ENCODE measurements around the gene SNRNP35. TPM values are rescaled to one million over a fixed set of nuclear protein-coding genes. Genes with fewer than 3 reads are reported as not detected.
"Not testable (repeated sequence)": the region's sequence is repeated elsewhere in the genome, so short reads cannot be mapped to it uniquely, and the experiment has no call there.

SNRNP35 gene, protein sequence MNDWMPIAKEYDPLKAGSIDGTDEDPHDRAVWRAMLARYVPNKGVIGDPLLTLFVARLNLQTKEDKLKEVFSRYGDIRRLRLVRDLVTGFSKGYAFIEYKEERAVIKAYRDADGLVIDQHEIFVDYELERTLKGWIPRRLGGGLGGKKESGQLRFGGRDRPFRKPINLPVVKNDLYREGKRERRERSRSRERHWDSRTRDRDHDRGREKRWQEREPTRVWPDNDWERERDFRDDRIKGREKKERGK
- 47.5 TPM for polyA plus RNA-seq

- no peaks in the 10 kb centered on the region for H3K9me3 Mint-ChIP-seq
- H3K27me3 Mint-ChIP-seq, result no peaks in the 10 kb centered on the region
- H3K36me3 Mint-ChIP-seq, result no peaks in the 10 kb centered on the region
- H3K4me3 Mint-ChIP-seq, result peak within 1 kb of the TSS; percentile 97 to 100 (median 98)
- H3K27ac Mint-ChIP-seq, result peak within 1 kb of the TSS; percentile 99 to 100 (median 100)
- H3K4me1 Mint-ChIP-seq, result peaks cover 11 to 20% (median 20%) of the 10 kb centered on the region in 3 donors
These were observed at the start of gene SNRNP35 for GRCh38 chr12:123457980-123458779. SNRNP35 (plus strand) TSS chr12:123458139; CDS start chr12:123465541, 7,402 bp downstream.

DNA sequence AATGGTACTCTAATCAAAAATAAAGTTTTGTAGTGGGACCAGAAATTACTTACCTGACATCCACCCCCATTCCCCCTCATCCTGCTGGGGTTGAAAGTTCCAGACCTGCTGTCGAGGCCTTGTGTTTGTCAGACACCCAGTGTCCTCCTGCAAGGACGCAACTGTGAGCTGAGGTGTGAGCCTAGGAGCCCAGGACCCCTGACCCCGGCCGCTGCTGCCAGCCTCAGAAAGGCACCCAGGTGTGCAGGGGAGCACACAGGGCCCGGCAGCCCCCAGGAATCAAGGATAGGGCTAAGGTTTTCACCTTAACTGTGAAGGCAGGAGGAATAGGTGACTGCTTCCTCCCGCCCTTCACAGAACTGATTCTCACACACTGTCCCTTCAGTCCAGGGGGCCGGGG, 49.3 kb upstream of the SNRNP35 start:
- not testable (repeated sequence) for H3K4me1 Mint-ChIP-seq, H3K27ac Mint-ChIP-seq, H3K4me3 Mint-ChIP-seq, H3K27me3 Mint-ChIP-seq, H3K9me3 Mint-ChIP-seq, H3K36me3 Mint-ChIP-seq

DNA sequence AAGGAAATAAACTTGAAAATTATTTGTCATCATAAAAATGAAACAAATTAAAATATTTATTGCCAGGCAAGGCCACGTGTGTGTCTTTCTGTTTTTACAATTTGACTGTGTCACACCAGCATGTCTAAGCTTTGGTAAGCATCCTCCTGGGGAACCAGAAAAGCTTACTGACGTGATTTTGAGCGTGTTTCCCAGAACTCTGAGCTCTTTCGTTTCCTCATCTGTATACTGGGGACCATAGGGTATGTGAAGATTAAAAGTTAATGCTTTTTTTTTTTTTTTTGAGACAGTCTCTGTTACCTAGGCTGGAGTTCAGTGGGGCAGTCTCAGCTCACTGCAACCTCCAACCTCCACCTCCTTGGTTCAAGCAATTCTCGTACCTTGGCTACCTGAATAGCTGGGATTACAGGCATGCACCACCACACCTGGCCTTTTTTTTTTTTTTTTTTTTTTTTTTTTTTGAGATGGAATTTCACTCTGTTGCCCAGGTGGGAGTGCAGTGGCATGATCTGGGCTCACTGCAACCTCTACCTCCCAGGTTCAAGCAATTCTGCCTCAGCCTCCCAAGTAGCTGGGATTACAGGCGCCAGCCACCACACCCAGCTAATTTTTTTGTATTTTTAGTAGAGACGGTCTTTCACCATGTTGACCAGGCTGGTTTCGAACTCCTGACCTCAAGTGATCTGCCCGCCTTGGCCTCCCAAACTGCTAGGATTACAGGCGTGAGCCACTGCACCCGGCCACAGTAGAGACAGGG, 48.5 kb upstream of the SNRNP35 start:
- not testable (repeated sequence) for H3K4me1 Mint-ChIP-seq, H3K9me3 Mint-ChIP-seq, H3K36me3 Mint-ChIP-seq, H3K27me3 Mint-ChIP-seq
- peak overlapping the region in 1 of 4 donors; percentile 18 for H3K4me3 Mint-ChIP-seq
- peak overlapping the region; percentile 35 to 53 (median 45) for H3K27ac Mint-ChIP-seq

GRCh38 chr12:123410041-123410412, 47.9 kb upstream of the SNRNP35 start:
- H3K36me3 Mint-ChIP-seq, result no peaks in the 10 kb centered on the region
- H3K4me3 Mint-ChIP-seq, result no peak overlapping the region
- no peaks in the 10 kb centered on the region for H3K27me3 Mint-ChIP-seq
- no peaks in the 10 kb centered on the region for H3K9me3 Mint-ChIP-seq
- peaks cover 0 to 1% (median 0%) of the 10 kb centered on the region in 3 donors for H3K4me1 Mint-ChIP-seq
- H3K27ac Mint-ChIP-seq, result peak overlapping the region in 2 of 3 donors; percentile 35 to 53

DNA sequence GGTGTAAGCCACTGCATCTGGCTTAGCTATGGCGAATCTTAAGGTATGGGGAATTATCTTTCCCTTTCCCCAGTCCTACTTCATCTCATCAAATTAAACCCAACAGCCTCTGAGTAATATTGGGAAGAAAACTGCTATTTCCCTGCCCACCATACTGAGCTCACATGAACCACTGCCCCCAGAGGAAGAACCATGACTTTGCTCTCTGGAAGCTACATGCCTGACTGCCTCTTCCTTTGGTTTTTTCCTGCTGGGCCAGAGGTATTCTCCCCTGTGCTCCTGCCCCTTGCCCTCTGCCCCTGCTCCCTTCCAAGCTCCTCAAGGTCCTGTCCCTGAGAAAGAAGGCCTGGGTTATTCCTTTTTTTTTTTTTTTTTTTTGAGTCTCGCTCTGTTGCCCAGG, 36.6 kb upstream of the SNRNP35 start:
- no peaks in the 10 kb centered on the region for H3K27me3 Mint-ChIP-seq
- peak overlapping the region in 1 of 4 donors; percentile 28 for H3K4me3 Mint-ChIP-seq
- H3K27ac Mint-ChIP-seq, result peak overlapping the region in 1 of 3 donors; percentile 71
- H3K9me3 Mint-ChIP-seq, result no peaks in the 10 kb centered on the region
- peaks cover 2% of the 10 kb centered on the region for H3K36me3 Mint-ChIP-seq
- peaks cover 0 to 1% (median 1%) of the 10 kb centered on the region in 3 donors for H3K4me1 Mint-ChIP-seq

DNA sequence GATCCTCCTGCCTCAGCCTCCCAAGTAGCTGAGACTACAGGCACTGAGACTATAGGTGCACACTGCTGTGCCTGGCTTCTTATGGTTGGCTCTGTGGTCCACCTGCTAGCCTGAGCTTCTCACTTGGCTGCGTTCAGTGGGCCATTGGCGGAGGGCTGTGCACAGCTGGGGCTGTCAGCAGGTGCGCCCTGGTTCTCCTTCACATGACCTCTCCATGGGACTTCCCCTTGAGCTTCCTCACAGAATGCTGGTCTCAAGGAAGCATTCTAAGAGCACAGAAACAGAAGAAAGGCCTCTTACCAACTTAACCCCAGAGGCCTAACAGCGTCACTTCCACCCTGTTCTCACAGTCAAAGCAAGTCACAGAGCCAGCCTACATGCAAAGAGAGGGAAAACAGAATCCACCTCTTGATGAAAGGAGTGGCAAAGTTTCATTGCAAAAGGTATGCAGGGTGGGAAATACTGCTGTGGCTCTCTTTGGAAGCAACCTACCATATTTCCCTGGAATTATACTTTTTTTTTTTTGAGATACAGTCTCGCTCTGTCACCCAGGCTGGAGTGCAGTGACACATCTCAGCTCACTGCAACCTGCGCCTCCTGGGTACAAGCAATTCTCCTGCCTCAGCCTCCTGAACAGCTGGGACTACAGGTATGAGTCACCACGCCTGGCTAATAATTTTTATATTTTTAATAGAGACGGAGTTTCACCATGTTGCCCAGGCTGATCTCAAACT, 30.7 kb upstream of the SNRNP35 start:
- peaks cover 16 to 25% (median 16%) of the 10 kb centered on the region in 3 donors for H3K4me1 Mint-ChIP-seq
- peaks cover 1% of the 10 kb centered on the region for H3K27me3 Mint-ChIP-seq
- peak overlapping the region; percentile 6 to 92 (median 56) for H3K4me3 Mint-ChIP-seq
- no peaks in the 10 kb centered on the region for H3K9me3 Mint-ChIP-seq
- H3K36me3 Mint-ChIP-seq, result peaks cover 6% of the 10 kb centered on the region
- H3K27ac Mint-ChIP-seq, result peak overlapping the region; percentile 51 to 97 (median 95)

DNA sequence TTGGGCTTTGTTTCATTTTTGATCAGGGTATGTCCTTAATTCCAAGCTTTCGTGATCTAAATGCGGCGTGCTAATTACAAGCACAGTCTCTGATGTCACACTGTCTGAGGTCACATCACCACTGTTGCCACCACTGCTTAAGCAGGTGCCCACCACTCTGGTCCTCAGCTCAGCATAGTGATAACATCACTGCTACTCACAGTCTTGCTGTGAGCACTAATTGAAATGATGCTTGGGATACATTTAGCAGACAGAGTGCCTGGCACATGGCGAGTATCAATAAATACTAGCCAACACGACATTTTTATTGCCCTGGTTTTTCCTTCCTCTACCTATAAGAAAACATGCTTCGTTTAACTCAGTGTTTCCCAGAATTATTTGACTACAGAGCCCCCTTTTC, 29.3 kb upstream of the SNRNP35 start:
- Mint-ChIP-seq H3K36me3 (peaks cover 6% of the 10 kb centered on the region), H3K9me3 (no peaks in the 10 kb centered on the region), H3K27me3 (peaks cover 1% of the 10 kb centered on the region), H3K4me1 (peaks cover 24 to 33% (median 29%) of the 10 kb centered on the region in 3 donors), H3K27ac (peak overlapping the region; percentile 51 to 97 (median 95)), H3K4me3 (peak overlapping the region in 3 of 4 donors; percentile 27 to 73 (median 72))

DNA sequence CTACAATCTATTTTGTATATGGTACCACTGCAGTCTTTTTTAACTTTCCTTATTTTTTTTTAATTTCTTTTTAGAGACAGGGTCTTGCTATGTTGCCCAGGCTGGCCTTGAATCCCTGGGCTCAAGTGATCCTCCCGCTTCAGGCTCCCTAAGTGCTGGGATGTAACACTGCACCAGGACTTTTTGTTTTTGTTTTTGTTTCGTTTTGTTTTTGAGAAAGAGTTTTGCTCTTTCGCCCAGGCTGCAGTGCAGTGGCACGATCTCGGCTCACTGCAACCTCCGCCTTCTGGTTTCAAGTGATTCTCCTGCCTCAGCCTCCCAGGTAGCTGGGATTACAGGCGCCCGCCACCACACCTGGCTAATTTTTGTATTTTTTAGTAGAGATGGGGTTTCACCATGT, 28.8 kb upstream of the SNRNP35 start:
- H3K27me3 Mint-ChIP-seq, H3K9me3 Mint-ChIP-seq, H3K36me3 Mint-ChIP-seq: not testable (repeated sequence)
- Mint-ChIP-seq H3K27ac (peak overlapping the region; percentile 51 to 97 (median 95)), H3K4me1 (peaks cover 26 to 35% (median 31%) of the 10 kb centered on the region in 3 donors), H3K4me3 (peak overlapping the region in 1 of 4 donors; percentile 73)

DNA sequence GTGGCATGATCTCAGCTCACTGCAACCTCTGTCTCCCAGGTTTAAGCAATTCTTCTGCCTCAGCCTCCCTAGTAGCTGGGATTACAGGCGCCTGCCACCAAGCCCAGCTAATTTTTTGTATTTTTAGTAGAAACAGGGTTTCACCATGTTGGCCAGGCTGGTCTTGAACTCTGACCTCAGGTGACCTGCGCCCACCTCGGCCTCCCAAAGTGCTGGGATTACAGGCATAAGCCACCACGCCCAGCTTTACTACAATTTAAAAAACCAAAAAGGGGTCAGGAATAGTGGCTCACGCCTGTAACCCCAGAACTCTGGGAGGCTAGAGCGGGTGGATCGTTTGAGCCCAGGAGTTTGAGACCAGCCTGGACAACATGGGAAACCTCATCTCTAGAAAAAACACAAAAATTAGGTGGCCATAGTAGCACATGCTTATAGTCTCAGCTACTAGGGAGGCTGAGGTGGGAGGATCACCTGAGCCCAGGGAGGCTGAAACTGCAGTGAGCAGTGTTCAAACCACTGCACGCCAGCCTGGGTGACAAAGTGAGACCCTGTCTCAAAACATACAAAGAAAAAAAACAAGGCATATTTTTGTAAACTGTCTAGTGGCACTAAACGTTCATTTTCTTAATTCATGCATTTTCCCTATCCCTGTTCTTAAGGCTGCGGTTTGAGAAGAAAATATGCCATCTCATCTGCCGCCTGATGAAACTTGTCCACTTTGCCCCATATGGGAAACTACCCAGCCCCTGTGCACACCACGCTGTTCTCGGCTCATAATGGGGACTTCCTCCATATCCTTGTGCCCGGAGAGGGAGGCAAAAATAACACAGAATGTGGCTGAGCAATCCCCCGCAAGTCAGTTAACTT, 25.8 kb upstream of the SNRNP35 start:
- Mint-ChIP-seq H3K4me1 (peaks cover 32 to 46% (median 43%) of the 10 kb centered on the region in 3 donors), H3K4me3 (peak overlapping the region; percentile 83 to 99 (median 91)), H3K27ac (peak overlapping the region; percentile 58 to 82 (median 80))
- not testable (repeated sequence) for H3K36me3 Mint-ChIP-seq, H3K27me3 Mint-ChIP-seq, H3K9me3 Mint-ChIP-seq

GRCh38 chr12:123433615-123434014, 24.3 kb upstream of the SNRNP35 start:
- Mint-ChIP-seq H3K4me1 (peaks cover 31 to 40% (median 36%) of the 10 kb centered on the region in 3 donors), H3K4me3 (peak overlapping the region; percentile 83 to 99 (median 91)), H3K9me3 (no peaks in the 10 kb centered on the region), H3K27me3 (no peaks in the 10 kb centered on the region), H3K36me3 (peaks cover 3% of the 10 kb centered on the region), H3K27ac (peak overlapping the region; percentile 58 to 82 (median 80))

- Mint-ChIP-seq H3K27me3 (no peaks in the 10 kb centered on the region), H3K4me3 (peak overlapping the region; percentile 83 to 99 (median 96)), H3K27ac (peak overlapping the region; percentile 80 to 98 (median 96)), H3K4me1 (peaks cover 32 to 45% (median 38%) of the 10 kb centered on the region in 3 donors), H3K9me3 (no peaks in the 10 kb centered on the region), H3K36me3 (peaks cover 3% of the 10 kb centered on the region)
These were observed 22.3 kb upstream of the SNRNP35 start for GRCh38 chr12:123435636-123436016.

DNA sequence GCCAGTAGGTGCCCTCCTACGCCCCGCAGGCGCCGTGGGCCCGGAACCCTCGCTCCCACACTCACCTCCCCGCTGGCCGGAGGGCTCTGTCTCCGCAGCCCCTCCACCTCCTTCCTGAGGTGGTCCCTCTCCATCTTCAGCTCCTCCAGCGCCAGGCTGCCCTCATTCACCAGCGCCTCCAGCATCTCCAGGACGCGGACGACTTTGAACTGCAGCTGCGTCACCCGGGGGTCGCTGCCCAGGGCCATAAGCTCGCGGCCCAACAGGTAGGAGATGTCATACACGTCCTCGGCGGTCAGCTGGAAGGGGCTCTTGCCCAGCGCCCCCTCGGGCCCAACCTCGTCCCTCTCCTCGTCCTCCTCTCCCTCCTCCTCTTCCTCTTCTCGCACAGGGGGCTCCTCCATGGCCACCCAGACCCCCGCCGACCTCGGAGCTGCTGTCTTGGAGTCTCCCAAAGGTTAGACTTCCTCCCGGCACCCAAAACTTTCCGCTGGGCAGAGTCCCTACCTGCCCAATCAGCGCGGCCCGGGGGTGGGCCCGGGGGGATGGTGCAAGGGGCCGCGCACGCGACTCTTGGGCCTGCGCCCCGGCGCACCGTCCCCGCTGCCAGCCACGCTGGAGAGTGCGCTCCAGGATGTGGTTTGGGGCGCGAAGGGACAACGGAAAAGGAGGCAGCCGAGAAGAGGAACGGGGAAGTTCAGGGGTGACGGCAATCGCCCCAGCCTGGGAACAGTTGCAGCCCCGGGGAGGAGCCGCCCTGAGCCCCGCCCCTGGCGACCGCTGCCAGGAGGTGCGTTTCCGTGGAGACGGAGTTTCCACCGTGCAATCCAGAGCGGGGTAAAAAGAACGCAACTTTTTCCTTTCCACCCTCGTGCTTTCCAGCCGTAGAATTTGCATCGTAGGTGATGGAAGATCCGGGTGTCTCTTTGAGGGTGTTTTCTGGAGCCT, 21.6 kb upstream of the SNRNP35 start, which contains the start of gene RILPL2:
TSS of gene RILPL2 (minus strand) at position 668 of the 948 bp plus-strand sequence. CDS start at position 404, 264 bp downstream.
- Mint-ChIP-seq H3K4me3 (peak within 1 kb of the TSS; percentile 83 to 99 (median 96)), H3K36me3 (peaks cover under 1% of the 10 kb centered on the region), H3K9me3 (no peaks in the 10 kb centered on the region), H3K4me1 (peaks cover 28 to 41% (median 33%) of the 10 kb centered on the region in 3 donors), H3K27me3 (no peaks in the 10 kb centered on the region), H3K27ac (peak within 1 kb of the TSS; percentile 80 to 98 (median 96))

Measured in IgD-negative memory B cell (primary cell).